Measurements from ENCODE around the gene STAC. TPM values are rescaled to one million over a fixed set of nuclear protein-coding genes. Genes with fewer than 3 reads are reported as not detected.

The STAC gene
- total RNA-seq, 1 donor from 2014 or later, result 0.09 TPM

DNA sequence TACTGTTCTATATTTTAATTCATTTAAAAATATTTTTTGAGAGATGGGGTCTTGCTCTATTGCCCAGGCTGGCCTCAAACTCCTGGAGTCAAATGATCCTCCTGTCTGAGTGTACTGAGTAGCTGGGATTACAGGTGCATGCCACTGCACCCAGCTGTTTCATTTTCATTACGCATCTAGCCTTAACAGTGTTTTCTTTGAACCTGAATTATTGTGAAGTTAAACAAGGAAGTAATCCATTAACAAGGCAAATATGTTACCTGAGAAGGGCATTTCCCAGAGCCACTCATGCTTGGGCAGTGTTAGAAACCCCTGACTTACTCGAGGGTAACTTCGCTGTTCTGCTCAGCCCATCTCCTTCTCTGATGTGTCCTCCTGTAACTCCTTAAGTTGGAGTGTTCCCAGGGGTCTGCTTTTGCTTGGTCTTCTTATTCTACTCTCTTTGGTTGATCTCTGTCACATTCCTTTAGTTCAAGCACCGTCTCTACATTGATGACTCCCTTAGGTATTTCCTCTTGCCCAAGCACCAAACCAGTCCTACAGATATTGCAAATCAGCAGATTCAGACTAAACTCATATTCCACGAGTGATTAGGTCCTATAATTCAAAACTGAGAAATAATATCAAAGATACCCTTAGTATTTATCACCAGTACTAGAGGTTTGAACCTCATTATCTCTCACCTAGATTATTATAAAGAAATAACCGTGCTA lies 107.9 kb downstream of the STAC start:
- CTCF ChIA-PET, result no interaction called here
- Mint-ChIP-seq H3K27ac (no peak overlapping the region), H3K27me3 (no peaks in the 10 kb centered on the region), H3K9me3 (no peaks in the 10 kb centered on the region), H3K36me3 (ENCODE audit: low read depth) (no peaks in the 10 kb centered on the region), H3K4me3 (no peak overlapping the region), H3K4me1 (no peaks in the 10 kb centered on the region)
- intact Hi-C loops (cut with micrococcal nuclease), result no loop called here
- POLR2A ChIA-PET, result no interaction called here
- no peak for DNase-seq
- ATAC-seq (ENCODE audit: low read depth), result no peak
- TF ChIP-seq, protein P1, sequence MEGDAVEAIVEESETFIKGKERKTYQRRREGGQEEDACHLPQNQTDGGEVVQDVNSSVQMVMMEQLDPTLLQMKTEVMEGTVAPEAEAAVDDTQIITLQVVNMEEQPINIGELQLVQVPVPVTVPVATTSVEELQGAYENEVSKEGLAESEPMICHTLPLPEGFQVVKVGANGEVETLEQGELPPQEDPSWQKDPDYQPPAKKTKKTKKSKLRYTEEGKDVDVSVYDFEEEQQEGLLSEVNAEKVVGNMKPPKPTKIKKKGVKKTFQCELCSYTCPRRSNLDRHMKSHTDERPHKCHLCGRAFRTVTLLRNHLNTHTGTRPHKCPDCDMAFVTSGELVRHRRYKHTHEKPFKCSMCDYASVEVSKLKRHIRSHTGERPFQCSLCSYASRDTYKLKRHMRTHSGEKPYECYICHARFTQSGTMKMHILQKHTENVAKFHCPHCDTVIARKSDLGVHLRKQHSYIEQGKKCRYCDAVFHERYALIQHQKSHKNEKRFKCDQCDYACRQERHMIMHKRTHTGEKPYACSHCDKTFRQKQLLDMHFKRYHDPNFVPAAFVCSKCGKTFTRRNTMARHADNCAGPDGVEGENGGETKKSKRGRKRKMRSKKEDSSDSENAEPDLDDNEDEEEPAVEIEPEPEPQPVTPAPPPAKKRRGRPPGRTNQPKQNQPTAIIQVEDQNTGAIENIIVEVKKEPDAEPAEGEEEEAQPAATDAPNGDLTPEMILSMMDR (IDR thresholded peaks at IDR 0.05), result no peak

DNA sequence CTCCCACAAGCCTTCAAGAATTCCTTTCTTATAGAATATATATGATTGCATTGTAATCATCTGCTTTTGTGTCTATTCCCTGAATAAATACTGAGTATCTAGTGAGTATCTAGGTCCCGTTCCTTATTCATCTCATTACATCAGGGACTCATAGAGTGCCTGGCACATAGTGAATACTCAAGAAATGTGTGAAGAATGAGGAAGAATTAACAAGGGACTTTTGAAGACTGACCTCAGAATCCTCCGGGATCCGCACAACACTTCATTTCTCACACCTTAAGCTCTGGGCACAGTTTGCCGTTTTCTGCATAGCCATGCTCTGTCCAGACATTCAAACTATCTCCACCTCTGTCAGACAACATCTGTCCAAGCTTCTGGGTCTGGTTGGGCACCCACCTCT lies 108.8 kb downstream of the STAC start:
- POLR2A ChIA-PET, result no interaction called here
- DNase-seq, result no peak

DNA sequence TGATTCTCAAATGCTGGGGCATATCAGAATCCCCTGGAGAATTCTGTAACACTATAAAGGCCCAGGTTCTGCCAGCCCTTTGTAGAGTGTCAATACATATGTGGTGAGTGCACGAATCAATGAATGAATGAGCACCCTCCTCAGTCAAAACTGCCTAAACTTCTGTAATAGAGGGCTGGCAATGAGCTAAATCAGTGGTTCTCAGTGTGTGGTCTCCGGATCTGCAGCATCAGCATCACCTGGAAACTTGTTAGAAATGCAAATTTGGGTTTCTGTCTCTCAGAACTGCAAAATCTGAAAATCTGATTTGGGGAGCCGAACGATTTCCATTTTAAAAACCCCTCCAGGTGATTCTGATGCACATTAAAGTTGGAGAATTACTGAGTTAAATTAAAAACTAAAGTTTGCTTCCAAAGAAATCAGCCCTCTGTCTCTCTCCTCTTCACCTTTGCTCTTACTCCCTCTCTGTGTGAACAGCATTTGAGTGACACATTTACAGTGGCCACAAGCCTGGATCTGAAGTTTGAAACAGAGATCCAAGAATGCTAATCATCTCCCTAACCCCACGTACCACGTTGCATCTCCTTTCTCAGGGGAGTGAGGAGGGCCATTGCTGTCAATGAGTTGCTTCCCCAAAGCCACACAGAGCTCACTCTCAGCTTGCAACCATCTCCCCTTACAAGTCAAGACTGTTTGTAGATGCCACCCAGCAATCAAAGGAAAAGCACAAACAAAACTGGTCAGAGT lies 109.5 kb downstream of the STAC start:
- Mint-ChIP-seq H3K27me3 (no peaks in the 10 kb centered on the region), H3K9me3 (no peaks in the 10 kb centered on the region), H3K4me3 (no peak overlapping the region), H3K4me1 (no peaks in the 10 kb centered on the region), H3K36me3 (ENCODE audit: low read depth) (no peaks in the 10 kb centered on the region), H3K27ac (no peak overlapping the region)
- intact Hi-C loops (cut with micrococcal nuclease), result no loop called here
- ATAC-seq (ENCODE audit: low read depth), result no peak
- ChIA-PET POLR2A (no interaction called here), CTCF (no interaction called here)
- TF ChIP-seq, protein P1 (IDR thresholded peaks at IDR 0.05), result no peak
- DNase-seq, result no peak

More for the DNA sequence above, 108.8 kb downstream of the STAC start:
- CTCF ChIA-PET, result no interaction called here
- Mint-ChIP-seq H3K27me3 (no peaks in the 10 kb centered on the region), H3K36me3 (ENCODE audit: low read depth) (no peaks in the 10 kb centered on the region), H3K4me3 (no peak overlapping the region), H3K9me3 (no peaks in the 10 kb centered on the region), H3K4me1 (no peaks in the 10 kb centered on the region), H3K27ac (no peak overlapping the region)
- intact Hi-C loops (cut with micrococcal nuclease), result no loop called here
- ATAC-seq (ENCODE audit: low read depth), result no peak
- TF ChIP-seq, protein P1 (IDR thresholded peaks at IDR 0.05), result no peak

DNA sequence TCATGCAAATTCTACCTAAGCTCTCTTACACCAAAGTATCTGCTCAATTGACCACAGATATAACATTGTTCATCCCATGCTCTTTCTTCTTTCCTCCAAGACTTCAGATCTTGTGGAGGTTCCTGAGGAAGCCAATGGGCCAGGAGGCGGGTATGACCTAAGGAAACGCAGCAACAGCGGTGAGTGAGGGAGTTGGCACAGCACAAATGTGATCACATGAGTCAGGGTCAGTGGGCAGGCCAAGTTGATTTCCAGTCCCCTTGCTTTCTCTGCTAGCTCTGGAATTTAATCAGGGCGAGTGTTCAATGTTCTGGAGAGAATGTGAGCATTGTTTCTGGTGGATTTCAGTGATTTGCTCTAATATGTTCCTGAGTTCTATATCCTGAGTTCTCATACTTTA lies 112.7 kb downstream of the STAC start:
- H3K36me3 Mint-ChIP-seq (ENCODE audit: low read depth), result no peaks in the 10 kb centered on the region
- no peaks in the 10 kb centered on the region for H3K4me1 Mint-ChIP-seq
- peaks cover 2% of the 10 kb centered on the region for H3K27me3 Mint-ChIP-seq
- ChIA-PET POLR2A (no interaction called here), CTCF (no interaction called here)
- TF ChIP-seq, protein P1 (IDR thresholded peaks at IDR 0.05), result no peak
- no peaks in the 10 kb centered on the region for H3K9me3 Mint-ChIP-seq
- intact Hi-C loops (cut with micrococcal nuclease), result no loop called here
- DNase-seq (no peak), ATAC-seq (ENCODE audit: low read depth) (no peak)
- no peak overlapping the region for H3K27ac Mint-ChIP-seq
- H3K4me3 Mint-ChIP-seq, result no peak overlapping the region

DNA sequence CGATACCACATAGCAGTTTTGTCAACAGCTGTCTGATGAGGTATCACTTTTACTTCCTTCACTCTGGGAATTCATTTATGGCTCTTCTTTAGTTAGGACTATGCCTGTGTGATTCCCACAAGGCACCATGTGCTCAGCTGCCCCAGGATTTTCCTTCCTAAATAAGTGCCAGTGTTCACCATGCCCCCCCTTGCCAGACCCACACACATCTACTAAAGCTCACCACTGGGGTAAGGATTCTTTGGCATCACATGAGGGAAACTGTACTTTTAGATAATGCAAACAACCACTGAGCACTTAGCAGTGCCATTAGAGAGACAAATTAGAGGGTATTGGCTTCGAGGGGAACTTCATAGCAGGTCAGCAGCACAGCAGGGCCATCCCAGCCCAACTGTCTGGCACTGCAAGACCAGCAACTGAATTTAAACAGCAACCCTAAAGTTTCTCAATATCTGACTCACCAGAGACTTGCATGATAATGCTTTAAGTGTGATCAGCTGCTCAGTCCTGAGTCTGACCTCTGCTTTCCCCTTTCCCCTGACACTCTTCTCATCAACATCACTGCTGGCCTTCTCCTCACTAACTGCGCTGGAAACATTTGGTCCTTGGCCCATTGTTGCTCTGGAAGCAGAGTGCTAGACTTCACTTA lies 114.3 kb downstream of the STAC start:
- intact Hi-C loops (cut with micrococcal nuclease), result no loop called here
- Mint-ChIP-seq H3K4me1 (no peaks in the 10 kb centered on the region), H3K4me3 (no peak overlapping the region), H3K27me3 (peaks cover 2% of the 10 kb centered on the region), H3K36me3 (ENCODE audit: low read depth) (no peaks in the 10 kb centered on the region), H3K9me3 (no peaks in the 10 kb centered on the region), H3K27ac (no peak overlapping the region)
- no peak for ATAC-seq (ENCODE audit: low read depth)
- ChIA-PET POLR2A (no interaction called here), CTCF (no interaction called here)
- DNase-seq, result no peak
- TF ChIP-seq, protein P1 (IDR thresholded peaks at IDR 0.05), result no peak
